Endometrial microvascular endothelial cells (primary cell): ENCODE data around the gene GRK7. TPM values are rescaled to one million over a fixed set of nuclear protein-coding genes. Genes with fewer than 3 reads are reported as not detected.

Experiments
- in situ Hi-C: cut with HindIII; loops from 2 replicates; pipeline ENCODE4 v1.10.0; 2017; ENCODE audit warnings: low sequenced_read_pairs, low pct_unique_long_range_greater_than_20kb; ENCODE audit errors: inconsistent ontology term
- total RNA-seq: library from RNA; depleted of rRNA; stranded (reverse); fragments of >200 nt; gene quantifications from one replicate; pipeline ENCODE4 v1.2.3, GENCODE V29; 2015; ENCODE audit errors: inconsistent ontology term

Gene GRK7
- total RNA-seq, 1 donor from 2014 or later, result not detected

DNA sequence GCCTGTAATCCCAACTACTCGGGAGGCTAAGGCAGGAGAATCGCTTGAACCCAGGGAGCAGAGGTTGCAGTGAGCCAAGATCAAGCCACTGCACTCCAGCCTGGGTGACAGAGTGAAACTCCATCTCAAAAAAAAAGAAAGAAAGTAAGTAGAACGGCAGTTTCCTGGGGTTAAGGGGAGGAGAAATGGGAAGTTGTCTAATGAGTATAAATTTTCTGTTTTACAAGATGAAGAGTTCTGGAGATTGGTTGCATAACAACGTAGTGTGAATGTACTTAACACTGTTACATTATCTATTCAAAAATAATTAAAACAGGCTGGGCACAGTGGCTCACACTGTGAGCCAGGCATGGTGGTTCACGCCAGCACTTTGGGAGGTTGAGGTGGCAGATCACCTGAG, 45.4 kb downstream of the GRK7 start:
- in situ Hi-C loops, result no loop called here

GRCh38 chr3:141810161-141810560, 47.0 kb downstream of the GRK7 start:
- in situ Hi-C loops, result no loop called here

DNA sequence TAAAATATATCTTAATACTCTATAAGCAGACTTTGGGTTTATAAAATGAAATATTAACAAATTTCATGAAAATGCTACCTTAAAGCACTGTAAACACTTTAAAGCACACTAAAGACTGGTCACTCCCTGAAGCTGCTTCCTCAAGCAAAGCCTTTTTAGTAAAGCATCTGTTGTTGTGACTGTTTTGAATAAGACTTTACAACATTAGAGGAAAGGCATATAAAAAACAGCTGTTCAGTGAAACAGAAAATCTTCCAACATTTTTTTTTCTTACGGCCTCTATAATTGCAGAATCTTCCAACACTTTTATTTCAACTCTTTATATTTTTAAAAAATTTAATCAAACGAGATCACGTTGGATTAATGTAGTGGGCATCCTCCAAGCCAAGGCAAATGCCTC, 48.1 kb downstream of the GRK7 start:
- in situ Hi-C loops, result no loop called here

DNA sequence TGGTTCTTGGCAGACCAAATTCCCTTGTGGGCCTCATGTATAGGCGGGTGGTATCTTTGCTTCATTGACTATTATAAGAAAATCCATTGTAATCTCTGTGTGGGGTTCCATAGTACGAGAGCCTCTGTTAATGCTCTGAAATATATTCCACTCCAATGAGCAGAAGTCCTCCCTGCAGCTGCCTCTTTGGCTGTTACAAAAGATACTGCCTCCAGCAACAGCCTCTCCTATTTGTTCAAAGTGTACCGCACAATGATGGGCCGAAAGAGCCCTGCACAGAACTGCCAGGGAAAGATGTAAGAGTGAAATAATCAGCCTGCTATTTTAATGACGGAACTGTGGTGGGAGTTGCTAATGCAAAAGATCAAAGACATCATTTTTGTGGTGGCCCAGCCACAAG, 48.9 kb downstream of the GRK7 start:
- in situ Hi-C loops, result no loop called here

DNA sequence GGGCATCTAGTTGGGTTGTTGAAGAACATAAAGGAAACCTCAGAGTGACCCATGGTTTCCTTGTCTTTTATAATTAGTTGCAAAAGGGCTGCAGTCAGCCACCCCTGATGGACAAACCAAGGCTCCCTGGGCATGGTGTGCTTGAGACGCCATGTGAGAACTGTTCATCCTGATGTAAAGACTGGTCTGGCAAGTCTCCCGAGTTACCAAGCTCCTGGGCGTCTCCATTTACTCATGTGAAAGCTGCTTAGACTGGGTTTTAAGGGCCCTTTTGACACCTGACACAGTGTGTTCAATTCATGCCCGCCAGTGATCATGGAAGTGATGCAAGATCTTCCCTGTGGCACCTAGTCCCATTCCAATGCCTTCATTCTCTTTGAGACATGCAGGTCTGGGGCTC, 49.4 kb downstream of the GRK7 start:
- in situ Hi-C loops, result no loop called here

Other genes starting within 250 kb of the GRK7 start
- gene RNF7, start 25.1 kb upstream of the GRK7 start, total RNA-seq, result 195 TPM
- 159 TPM for gene ATP1B3, start 113.2 kb downstream of the GRK7 start, total RNA-seq